ENCODE results near the gene ZNF827.

ZNF827 gene

GRCh38 chr4:145907812-145908211 is 30.8 kb downstream of the ZNF827 start:
- ATAC-seq = no peak; the same call in 2 of the 3 replicates

DNA sequence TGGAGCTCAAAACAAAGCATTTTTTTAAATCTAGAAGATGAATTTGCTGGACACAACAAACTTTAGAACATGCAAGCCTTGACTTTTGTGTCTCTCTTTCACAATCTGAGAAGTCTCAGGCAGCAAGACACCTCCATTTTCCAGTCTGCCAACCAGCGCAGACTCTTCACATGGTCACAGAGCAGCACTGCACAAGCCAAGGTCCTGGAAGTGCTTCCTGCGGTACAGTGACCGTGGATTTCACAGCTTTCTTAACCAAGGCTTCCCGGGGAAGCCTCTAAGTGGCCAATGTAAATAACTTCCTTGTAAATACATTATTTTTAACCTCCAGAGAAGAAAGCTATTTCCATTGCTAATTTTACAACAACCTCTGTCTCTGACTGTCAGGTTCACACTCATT is 31.2 kb downstream of the ZNF827 start:
- ATAC-seq = no peak
- TF ChIP-seq, protein P1, sequence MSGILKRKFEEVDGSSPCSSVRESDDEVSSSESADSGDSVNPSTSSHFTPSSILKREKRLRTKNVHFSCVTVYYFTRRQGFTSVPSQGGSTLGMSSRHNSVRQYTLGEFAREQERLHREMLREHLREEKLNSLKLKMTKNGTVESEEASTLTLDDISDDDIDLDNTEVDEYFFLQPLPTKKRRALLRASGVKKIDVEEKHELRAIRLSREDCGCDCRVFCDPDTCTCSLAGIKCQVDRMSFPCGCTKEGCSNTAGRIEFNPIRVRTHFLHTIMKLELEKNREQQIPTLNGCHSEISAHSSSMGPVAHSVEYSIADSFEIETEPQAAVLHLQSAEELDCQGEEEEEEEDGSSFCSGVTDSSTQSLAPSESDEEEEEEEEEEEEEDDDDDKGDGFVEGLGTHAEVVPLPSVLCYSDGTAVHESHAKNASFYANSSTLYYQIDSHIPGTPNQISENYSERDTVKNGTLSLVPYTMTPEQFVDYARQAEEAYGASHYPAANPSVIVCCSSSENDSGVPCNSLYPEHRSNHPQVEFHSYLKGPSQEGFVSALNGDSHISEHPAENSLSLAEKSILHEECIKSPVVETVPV (CRISPR knock-in tag; IDR thresholded peaks at IDR 0.05) = no peak
- TF ChIP-seq BACH2 (CRISPR knock-in tag; IDR thresholded peaks at IDR 0.05; ENCODE audit: borderline replicate concordance) (no peak), ISL1 (CRISPR knock-in tag; IDR thresholded peaks at IDR 0.05) (no peak), ZC3H10 (CRISPR knock-in tag; IDR thresholded peaks at IDR 0.05) (no peak), ESRRG (CRISPR knock-in tag; IDR thresholded peaks at IDR 0.05) (no peak), PATZ1 (CRISPR knock-in tag; IDR thresholded peaks at IDR 0.05; ENCODE audit: borderline replicate concordance) (no peak), GLIS3 (CRISPR knock-in tag; IDR thresholded peaks at IDR 0.05) (no peak), ZNF565 (CRISPR knock-in tag; conservative IDR thresholded peaks at IDR 0.05; ENCODE audit: low read depth) (no peak), TOX (CRISPR knock-in tag; IDR thresholded peaks at IDR 0.05; ENCODE audit: borderline replicate concordance) (no peak)
- TF ChIP-seq, protein P2, sequence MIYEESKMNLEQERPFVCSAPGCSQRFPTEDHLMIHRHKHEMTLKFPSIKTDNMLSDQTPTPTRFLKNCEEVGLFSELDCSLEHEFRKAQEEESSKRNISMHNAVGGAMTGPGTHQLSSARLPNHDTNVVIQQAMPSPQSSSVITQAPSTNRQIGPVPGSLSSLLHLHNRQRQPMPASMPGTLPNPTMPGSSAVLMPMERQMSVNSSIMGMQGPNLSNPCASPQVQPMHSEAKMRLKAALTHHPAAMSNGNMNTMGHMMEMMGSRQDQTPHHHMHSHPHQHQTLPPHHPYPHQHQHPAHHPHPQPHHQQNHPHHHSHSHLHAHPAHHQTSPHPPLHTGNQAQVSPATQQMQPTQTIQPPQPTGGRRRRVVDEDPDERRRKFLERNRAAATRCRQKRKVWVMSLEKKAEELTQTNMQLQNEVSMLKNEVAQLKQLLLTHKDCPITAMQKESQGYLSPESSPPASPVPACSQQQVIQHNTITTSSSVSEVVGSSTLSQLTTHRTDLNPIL (CRISPR knock-in tag; IDR thresholded peaks at IDR 0.05; ENCODE audit: low read depth) = no peak
- TF ChIP-seq, protein P3, sequence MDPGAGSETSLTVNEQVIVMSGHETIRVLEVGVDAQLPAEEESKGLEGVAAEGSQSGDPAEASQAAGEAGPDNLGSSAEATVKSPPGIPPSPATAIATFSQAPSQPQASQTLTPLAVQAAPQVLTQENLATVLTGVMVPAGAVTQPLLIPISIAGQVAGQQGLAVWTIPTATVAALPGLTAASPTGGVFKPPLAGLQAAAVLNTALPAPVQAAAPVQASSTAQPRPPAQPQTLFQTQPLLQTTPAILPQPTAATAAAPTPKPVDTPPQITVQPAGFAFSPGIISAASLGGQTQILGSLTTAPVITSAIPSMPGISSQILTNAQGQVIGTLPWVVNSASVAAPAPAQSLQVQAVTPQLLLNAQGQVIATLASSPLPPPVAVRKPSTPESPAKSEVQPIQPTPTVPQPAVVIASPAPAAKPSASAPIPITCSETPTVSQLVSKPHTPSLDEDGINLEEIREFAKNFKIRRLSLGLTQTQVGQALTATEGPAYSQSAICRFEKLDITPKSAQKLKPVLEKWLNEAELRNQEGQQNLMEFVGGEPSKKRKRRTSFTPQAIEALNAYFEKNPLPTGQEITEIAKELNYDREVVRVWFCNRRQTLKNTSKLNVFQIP (CRISPR knock-in tag; IDR thresholded peaks at IDR 0.05; ENCODE audit: borderline replicate concordance, low read depth) = no peak
- TF ChIP-seq, protein P4, sequence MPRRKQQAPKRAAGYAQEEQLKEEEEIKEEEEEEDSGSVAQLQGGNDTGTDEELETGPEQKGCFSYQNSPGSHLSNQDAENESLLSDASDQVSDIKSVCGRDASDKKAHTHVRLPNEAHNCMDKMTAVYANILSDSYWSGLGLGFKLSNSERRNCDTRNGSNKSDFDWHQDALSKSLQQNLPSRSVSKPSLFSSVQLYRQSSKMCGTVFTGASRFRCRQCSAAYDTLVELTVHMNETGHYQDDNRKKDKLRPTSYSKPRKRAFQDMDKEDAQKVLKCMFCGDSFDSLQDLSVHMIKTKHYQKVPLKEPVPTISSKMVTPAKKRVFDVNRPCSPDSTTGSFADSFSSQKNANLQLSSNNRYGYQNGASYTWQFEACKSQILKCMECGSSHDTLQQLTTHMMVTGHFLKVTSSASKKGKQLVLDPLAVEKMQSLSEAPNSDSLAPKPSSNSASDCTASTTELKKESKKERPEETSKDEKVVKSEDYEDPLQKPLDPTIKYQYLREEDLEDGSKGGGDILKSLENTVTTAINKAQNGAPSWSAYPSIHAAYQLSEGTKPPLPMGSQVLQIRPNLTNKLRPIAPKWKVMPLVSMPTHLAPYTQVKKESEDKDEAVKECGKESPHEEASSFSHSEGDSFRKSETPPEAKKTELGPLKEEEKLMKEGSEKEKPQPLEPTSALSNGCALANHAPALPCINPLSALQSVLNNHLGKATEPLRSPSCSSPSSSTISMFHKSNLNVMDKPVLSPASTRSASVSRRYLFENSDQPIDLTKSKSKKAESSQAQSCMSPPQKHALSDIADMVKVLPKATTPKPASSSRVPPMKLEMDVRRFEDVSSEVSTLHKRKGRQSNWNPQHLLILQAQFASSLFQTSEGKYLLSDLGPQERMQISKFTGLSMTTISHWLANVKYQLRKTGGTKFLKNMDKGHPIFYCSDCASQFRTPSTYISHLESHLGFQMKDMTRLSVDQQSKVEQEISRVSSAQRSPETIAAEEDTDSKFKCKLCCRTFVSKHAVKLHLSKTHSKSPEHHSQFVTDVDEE (CRISPR knock-in tag; IDR thresholded peaks at IDR 0.05) = no peak

More at GRCh38 chr4:145907812-145908211, 30.8 kb downstream of the ZNF827 start:
- no peak for TF ChIP-seq PPARA (CRISPR knock-in tag; IDR thresholded peaks at IDR 0.05; ENCODE audit: borderline replicate concordance)
- no peak for TF ChIP-seq ZFP30 (CRISPR knock-in tag; IDR thresholded peaks at IDR 0.05)

- TF ChIP-seq PPARA (CRISPR knock-in tag; IDR thresholded peaks at IDR 0.05; ENCODE audit: borderline replicate concordance) = no peak
- TF ChIP-seq BACH2 (CRISPR knock-in tag; IDR thresholded peaks at IDR 0.05; ENCODE audit: borderline replicate concordance) = no peak
- no peak for TF ChIP-seq CSDC2 (CRISPR knock-in tag; IDR thresholded peaks at IDR 0.05)
- TF ChIP-seq ZFP3 (CRISPR knock-in tag; IDR thresholded peaks at IDR 0.05) = no peak
- no peak for TF ChIP-seq ZC3H10 (CRISPR knock-in tag; IDR thresholded peaks at IDR 0.05)
- TF ChIP-seq GLIS3 (CRISPR knock-in tag; IDR thresholded peaks at IDR 0.05) = no peak
- no peak for ATAC-seq
Observed at GRCh38 chr4:145904413-145905177, 34.0 kb downstream of the ZNF827 start.

DNA sequence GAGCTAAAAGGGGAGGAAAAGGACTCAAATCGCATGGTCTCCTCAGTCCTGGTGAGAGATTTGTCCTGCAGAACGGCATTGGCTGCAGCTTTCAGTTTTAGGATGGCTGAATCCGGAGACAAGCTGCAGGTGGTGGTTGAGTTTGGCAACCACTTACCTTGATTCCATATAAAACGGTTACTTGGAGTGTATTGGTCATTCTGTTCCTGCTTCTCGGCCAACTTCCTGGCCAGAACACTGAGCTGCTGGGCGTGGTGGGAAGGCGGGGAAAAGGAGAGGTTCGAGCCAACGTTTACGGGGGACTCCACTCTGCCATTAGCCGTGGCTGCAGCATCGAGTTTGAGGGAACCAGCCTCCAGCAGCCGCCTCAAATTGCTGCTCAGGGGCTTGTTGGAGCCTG is 36.1 kb downstream of the ZNF827 start:
- TF ChIP-seq PATZ1 (CRISPR knock-in tag; IDR thresholded peaks at IDR 0.05; ENCODE audit: borderline replicate concordance) (no peak), OSR1 (CRISPR knock-in tag; IDR thresholded peaks at IDR 0.05) (no peak), ESRRG (CRISPR knock-in tag; IDR thresholded peaks at IDR 0.05) (no peak), ZNF565 (CRISPR knock-in tag; conservative IDR thresholded peaks at IDR 0.05; ENCODE audit: low read depth) (no peak), ZNF8 (CRISPR knock-in tag; IDR thresholded peaks at IDR 0.05) (no peak), ZNF70 (CRISPR knock-in tag; IDR thresholded peaks at IDR 0.05) (no peak), ZFP30 (CRISPR knock-in tag; IDR thresholded peaks at IDR 0.05) (no peak)
- TF ChIP-seq, protein P3 (CRISPR knock-in tag; IDR thresholded peaks at IDR 0.05; ENCODE audit: borderline replicate concordance, low read depth) = no peak
- ATAC-seq = no peak
